HG02981 (cell line): Measurements from ENCODE around the gene SMYD3.

Source experiments
- ATAC-seq: cut with Tn5 transposase; IDR thresholded peaks from one replicate; pipeline ENCODE4 v1.9.1; 2021; ENCODE audit warnings: mild to moderate bottlenecking, moderate library complexity; ENCODE audit not compliant: unreplicated experiment

SMYD3 gene

GRCh38 chr1:245862812-245863540 is 644.1 kb downstream of the SMYD3 start:
- no peak for ATAC-seq

- ATAC-seq: no peak
Observed at GRCh38 chr1:245860657-245861544, 646.2 kb downstream of the SMYD3 start.

DNA sequence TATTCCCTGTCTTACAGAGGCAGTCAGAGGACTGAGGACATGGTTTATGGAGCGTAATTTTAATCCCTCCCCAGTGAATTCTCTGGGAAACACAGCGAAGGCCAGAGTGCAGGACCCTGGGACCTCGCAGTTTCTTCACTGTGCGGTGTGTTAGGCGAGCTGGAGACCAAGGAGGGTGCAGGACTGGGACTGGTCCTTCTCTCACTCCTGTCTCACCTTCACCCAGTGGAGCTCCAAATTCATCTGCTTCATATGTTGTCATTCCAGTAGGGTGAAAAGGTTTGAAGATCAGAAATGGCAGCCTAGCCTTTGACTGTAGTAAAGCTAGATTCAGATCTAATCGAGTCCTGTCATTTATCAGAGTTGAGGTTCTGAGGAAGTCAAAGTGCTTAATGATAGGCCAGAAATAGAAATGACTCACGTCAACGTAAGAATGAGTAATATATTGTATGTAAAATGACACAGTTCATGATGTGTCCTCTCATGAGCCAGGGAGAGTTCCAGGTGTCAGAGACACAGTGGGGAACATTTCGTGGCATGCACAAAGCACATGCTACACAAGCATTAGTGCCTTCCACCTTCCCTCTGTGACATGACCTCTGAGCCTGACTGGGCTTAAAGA is 647.5 kb downstream of the SMYD3 start:
- ATAC-seq: no peak

GRCh38 chr1:245858722-245859492 is 648.2 kb downstream of the SMYD3 start:
- no peak for ATAC-seq

- no peak for ATAC-seq
Observed at GRCh38 chr1:245858022-245858721, 648.9 kb downstream of the SMYD3 start.

GRCh38 chr1:245856944-245857531 is 650.0 kb downstream of the SMYD3 start:
- no peak for ATAC-seq

GRCh38 chr1:245855846-245856730 is 651.0 kb downstream of the SMYD3 start:
- ATAC-seq: no peak

DNA sequence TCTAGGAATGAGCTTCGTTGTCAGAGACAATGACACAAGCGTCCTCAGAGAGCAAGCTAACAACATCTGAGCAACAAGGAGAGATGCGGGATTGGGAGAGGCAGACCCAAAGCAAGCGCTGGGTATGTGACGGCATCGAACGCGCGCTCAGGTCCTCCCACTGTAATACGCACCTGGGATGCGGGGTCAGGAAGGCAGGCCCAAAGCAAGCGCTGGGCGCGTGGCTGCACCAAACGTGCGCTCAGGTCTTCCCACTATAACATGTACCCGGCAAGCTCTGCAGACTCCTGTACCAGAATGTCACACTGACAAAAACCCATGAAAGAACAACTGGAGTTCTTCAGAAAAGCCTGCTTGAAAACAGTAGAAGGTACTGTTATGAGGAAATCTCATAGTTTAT is 653.8 kb downstream of the SMYD3 start:
- ATAC-seq: no peak

DNA sequence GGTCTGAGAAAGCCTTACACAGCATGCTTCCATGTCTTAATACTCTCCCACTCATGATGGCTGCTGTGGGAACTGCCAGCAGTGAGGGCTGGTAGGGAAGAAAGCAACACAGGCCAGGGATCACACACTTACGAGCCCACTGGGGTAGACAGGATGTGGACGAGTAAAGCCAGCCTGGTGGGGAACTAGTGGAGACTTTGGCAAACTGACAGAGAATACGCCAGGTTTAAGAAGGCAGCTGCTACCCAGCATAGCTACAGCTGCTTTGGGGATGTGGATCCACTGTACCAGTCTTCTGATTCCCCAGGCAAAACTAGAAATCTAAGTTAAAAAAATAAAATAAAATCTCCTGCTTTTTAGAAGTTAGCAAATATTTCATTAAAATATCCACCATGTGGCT is 664.0 kb downstream of the SMYD3 start:
- no peak for ATAC-seq

- no peak for ATAC-seq
Observed at GRCh38 chr1:245842106-245842505, 665.0 kb downstream of the SMYD3 start.

DNA sequence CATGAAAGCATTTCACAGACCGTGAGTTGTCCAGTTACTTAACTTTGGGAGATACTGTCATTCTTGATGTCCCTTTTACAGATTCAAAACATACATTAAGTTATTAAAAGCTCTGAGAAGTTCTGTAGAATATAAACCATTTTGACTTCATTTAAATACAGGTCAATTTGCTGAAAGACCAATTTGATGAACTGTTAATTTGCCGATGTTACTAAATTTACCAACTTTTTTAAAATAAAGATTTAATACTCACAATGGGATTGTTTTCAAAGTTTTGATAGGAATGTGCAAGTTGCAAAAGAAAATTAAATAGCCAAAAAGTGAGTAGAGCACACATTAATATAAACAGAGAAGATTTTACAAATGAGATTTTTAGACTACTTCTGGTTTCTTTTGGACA is 666.1 kb downstream of the SMYD3 start:
- no peak for ATAC-seq

- no peak for ATAC-seq
Observed at GRCh38 chr1:245837718-245838117, 669.4 kb downstream of the SMYD3 start.

- no peak for ATAC-seq
Observed at GRCh38 chr1:245835386-245835785, 671.7 kb downstream of the SMYD3 start.

DNA sequence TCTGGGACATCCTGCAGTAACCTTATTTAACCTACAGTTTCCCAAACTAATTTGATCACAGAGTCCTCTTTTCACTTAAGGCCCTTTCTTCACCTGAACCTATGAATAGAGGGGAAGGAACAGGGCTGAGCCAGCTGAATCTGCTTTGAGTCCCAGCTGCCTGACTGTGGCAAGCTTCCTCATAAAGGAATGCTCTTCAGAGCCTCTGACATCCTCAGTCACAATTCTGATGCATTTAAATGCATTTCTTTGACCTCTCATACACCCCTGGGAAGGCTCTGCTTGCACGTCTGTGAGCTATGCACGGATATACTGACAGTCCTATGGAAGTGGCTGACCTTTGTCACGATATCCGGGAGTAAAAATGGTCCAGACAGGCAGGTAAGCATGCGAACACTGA is 673.1 kb downstream of the SMYD3 start:
- no peak for ATAC-seq

DNA sequence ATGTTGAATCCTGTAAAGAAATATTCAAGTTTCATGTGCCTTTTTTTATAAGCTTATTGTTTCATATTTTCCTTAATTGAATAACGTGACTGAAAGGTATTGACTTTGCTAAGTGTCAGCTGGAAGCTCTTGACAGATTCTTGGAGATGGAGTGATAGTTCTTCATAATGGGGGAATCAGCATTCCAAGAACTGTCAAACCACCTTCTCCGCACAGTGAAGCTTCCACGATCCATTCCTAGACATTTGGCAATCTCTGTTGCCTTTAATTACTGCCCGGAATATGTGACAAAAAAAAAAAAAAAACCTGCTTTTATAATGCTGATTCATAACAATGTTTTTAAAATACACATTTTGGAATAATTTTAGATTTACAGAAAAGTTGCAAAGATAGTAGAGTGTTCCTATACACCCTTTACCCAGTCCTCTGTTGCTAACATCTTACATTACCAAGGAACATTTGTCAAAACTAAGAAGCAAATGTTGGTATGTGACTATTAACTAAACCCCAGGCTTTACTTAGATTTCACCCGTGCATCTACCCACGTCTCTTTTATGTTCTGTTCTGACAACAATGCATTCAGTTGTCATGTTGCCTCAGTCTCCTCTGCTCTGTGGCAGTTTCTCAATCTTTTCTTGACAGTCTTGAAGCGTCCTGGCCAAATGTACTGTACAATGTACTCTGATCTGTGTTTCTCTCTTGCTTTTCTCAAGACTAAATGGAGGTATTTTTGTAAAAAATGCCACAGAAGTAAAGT is 674.1 kb downstream of the SMYD3 start:
- no peak for ATAC-seq

- no peak for ATAC-seq
Observed at GRCh38 chr1:245831518-245831917, 675.6 kb downstream of the SMYD3 start.

- no peak for ATAC-seq
Observed at GRCh38 chr1:245829826-245830225, 677.3 kb downstream of the SMYD3 start.

DNA sequence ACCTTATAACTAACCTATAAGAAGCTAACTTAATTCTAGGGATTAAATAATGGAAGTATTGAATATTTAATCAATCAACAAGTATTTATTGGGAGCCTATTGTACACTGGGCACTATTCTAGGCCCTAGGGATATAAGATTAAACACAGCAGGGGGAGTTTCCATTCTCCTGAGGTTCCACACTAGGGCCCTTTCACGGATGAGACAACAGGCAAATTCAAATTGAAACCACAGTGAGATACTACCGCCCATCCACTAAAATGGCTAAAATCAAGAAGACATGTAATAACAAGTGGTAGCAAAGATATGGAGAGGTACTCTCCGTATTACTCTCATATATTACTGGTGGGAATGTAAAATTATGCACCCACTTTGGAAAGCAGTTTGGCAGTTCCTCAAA is 677.9 kb downstream of the SMYD3 start:
- no peak for ATAC-seq
